Measurements from ENCODE around the gene SAXO1.
"Not testable (repeated sequence)": the region's sequence is repeated elsewhere in the genome, so short reads cannot be mapped to it uniquely, and the experiment has no call there.

SAXO1 gene, protein sequence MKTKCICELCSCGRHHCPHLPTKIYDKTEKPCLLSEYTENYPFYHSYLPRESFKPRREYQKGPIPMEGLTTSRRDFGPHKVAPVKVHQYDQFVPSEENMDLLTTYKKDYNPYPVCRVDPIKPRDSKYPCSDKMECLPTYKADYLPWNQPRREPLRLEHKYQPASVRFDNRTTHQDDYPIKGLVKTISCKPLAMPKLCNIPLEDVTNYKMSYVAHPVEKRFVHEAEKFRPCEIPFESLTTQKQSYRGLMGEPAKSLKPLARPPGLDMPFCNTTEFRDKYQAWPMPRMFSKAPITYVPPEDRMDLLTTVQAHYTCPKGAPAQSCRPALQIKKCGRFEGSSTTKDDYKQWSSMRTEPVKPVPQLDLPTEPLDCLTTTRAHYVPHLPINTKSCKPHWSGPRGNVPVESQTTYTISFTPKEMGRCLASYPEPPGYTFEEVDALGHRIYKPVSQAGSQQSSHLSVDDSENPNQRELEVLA

DNA sequence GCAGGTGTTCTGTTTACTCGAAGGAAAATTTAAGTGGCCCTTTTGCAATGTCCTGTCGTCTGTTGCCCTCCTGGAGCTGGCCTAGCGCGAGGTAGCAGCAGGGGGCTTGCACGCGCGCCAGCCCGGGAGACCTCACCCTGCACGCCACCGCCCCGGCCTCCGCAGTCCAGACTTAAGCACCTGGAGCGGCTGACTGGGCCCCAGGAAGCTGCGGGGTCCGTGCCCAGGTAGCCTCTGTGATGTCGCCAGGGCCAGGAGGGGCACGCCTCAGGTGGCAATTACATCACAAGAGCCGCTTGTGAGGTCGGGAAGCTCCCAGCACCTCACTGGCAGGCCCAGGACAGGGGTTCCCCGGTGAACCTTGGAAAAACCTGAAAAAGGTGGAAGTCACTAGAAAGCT is at the start of gene SAXO1:
SAXO1 (minus strand) TSS at position 195 of the 400 bp plus-strand sequence. CDS start 301 bp downstream, outside the sequence.
- DNase-seq (ENCODE audit: low read depth in 1 of 2, low spot score in 1 of 2), result no peak

DNA sequence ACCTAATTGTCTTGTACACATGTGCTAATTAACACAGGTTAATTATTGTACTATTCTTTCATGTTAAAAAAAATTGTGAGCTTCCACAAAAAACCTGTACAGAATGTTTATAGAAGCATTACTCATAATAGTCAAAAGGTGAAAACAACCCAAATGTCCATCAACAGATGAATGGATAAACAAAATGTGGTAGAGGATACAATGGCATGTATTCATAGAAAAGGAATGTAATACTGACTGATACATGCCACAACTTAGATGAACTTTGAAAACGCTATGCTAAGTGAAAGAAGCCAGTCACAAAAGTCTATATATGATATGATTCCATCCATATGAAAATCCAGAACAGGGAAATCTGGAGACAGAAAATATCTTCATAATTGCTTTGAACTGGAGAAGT is 41.8 kb upstream of the SAXO1 start:
- no peak for DNase-seq (ENCODE audit: low read depth in 1 of 2, low spot score in 1 of 2)

DNA sequence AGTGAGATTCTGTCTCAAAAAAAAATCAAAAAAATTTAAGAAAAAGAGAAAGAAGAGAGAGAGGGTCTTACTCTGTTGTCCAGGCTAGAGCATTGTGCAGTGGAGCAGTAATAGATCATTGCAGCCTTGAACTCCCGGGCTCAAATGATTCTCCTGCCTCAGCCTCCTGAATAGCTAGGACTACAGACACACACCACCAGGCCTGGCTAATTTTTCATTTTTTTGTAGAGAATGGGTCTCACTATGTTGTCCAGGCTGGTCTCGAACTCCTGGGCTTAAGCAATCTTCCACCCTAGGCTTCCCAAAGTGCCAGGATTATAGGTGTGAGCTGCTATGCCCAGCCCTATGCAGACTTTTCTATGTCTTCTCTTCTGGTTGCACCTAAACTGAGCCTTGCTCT is 41.2 kb upstream of the SAXO1 start:
- no peak for DNase-seq (ENCODE audit: low read depth in 1 of 2, low spot score in 1 of 2)

DNA sequence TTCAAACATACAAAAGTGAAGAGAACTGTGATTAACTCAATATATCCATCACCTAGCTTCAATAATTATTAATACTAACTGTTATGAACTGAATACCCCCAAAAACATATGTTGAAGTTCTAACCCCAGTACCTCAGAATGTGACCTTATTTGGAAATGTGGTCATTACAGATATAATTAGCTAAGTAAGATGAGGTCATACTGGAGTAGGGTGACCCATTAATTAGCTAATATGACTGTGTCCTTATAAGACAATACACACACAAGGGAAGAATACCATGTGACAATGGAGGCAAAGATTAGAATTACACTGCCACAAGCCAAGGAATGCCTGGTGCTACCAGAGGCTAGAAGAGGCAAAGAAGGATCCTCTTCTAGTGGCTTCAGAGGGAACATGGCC is 24.0 kb upstream of the SAXO1 start:
- DNase-seq (ENCODE audit: low read depth in 1 of 2, low spot score in 1 of 2), result no peak

DNA sequence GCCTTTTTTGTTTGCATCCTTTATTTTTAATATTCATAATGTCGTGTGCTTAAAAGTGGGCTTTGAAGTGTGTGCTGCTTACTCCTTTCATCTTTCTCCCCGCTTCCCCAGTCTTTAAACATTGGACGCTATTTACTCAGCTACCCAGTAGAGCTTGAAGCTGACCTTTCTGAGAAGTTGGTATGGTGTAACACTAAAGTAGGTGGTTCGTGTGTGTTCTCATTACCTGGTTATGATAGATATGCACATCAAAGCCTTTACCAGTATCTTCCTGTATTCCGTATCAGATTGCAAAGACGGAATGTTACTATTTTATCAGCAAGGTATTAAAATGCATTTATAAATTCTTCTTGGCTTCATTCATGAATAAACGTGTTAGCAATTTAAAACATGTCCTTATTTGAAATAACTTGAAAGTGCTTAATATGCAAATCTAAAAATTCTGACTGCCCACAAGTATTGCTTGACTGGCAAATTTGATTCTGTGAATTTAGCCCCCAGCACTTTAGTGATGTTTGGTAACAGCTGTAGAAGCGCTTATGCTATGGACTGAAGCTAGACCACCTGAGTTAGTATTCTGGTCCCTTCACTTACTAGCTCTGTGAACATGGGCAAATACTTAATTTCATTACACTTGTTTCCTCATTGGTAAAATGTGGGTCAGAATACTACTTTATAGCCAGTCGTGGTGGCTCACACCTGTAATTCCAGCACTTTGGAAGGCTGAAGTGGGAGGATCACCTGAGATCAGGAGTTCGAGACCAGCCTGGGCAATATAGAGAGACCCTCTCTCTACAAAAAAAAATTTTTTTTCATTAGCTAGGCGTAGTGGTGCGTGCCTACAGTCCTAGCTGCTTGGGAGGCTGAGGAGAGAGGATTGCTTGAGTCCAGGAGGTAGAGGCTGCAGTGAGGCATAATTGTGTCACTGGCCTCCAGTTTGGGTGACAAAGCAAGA is 17.9 kb upstream of the SAXO1 start:
- DNase-seq (ENCODE audit: low read depth in 1 of 2, low spot score in 1 of 2), result no peak

DNA sequence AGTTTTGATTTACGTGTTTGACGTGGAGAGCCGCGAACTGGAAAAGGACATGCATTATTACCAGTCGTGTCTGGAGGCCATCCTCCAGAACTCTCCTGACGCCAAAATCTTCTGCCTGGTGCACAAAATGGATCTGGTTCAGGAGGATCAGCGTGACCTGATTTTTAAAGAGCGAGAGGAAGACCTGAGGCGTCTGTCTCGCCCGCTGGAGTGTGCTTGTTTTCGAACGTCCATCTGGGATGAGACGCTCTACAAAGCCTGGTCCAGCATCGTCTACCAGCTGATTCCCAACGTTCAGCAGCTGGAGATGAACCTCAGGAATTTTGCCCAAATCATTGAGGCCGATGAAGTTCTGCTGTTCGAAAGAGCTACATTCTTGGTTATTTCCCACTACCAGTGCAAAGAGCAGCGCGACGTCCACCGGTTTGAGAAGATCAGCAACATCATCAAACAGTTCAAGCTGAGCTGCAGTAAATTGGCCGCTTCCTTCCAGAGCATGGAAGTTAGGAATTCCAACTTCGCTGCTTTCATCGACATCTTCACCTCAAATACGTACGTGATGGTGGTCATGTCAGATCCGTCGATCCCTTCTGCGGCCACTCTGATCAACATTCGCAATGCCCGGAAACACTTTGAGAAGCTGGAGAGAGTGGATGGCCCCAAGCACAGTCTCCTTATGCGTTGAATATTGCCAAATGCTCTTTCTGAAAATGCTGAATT is 17.1 kb upstream of the SAXO1 start:
- DNase-seq (ENCODE audit: low read depth in 1 of 2, low spot score in 1 of 2), result no peak

DNA sequence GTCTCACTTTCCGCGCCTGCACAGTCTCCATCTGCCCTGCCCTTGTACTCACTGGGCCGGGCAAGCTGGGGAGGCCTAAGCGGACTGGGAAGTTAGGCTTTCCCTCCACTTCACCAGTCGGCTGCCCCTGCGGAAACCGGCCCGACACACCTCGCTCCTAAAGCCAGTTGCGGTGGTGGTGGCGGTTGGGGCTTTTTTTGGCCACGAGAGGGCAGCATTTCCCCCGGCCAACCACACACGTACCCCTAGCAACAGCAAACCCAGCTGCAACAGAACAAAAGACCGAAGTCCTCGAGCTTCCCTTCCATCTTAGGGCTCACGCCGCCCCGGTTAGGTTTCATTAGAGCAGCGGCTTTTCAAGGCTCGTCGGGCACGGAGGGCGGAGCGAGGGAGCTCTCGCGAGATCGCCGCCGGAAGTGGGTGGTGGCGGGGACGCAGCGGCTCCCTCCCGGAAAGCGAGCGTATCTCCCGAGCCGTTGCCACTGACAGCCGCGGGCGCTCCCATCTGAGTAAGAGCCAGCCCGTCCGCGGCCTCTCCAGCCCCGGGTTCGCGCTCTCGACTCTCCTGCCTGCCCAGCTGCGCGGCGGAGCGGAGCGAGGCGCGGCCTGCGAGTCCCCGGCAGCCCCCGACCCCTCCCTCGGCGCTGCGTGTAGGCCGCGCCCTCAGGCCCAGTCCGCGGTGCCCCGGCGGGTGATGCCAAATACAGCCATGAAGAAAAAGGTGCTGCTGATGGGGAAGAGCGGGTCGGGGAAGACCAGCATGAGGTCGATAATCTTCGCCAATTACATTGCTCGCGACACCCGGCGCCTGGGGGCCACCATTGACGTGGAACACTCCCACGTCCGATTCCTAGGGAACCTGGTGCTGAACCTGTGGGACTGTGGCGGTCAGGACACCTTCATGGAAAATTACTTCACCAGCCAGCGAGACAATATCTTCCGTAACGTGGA is 16.2 kb upstream of the SAXO1 start, which contains the start of gene RRAGA:
RRAGA (plus strand) TSS at position 462 of the 951 bp plus-strand sequence; CDS start at position 695, 233 bp downstream.
- peak; percentile 87 to 89 for DNase-seq (ENCODE audit: low read depth in 1 of 2, low spot score in 1 of 2)

DNA sequence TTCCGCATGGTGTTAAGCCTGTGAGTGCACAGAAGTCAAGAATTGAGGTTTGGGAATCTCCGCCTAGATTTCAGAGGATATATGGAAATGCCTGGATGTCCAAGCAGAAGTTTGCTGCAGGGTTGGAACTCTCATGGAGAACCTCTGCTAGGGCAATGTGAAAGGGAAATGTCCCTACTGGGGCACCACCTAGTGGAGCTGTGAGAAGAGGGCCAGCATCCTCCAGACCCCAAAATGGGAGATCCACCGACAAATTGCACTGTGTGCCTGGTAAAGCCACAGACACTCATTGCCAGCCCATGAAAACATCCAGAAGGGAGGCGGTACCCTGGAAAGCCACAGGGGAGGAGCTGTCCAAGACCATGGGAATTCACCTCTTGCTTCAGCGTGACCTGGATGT is 3.6 kb upstream of the SAXO1 start:
- DNase-seq (ENCODE audit: low read depth in 1 of 2, low spot score in 1 of 2), result no peak

DNA sequence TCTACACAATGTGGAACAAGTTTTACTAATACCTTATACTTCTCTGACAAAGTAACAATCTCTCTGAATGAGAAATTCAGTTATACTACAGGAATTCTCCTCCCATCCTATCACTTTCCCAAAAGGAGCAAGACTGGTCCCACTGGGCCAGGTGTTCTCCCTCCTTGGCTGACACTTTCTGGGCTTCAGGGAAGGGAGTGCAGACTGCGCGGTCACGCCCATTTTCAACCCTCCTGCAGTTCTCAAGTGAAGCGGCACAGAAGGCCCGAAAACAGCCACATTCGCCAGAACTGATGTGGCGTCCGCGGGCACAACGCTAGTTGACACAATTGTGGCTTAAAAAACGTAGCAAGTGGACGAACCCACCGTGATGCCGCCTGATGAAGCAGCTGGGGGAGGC is 603 bp downstream of the SAXO1 start:
- DNase-seq (ENCODE audit: low read depth in 1 of 2, low spot score in 1 of 2), result no peak

DNA sequence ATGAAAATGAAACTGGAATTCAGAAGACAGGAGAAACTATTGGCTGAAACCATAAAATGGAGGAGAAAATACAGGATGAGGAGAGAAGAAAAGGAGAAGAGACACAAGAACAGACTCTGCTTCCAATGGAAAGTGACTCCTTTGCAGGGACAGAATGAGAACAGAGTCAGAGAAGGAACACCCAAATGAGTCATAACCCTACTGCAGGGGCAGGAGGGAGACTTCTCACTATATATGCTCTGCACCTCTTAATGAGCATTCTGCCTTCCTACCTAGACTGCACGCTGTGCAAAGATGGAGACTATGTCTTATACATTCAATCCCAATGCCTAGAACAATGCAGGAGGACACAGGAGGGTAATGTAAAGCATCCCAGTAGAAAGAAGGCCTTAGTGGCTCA is 2.1 kb downstream of the SAXO1 start:
- DNase-seq (ENCODE audit: low read depth in 1 of 2, low spot score in 1 of 2), result no peak

DNA sequence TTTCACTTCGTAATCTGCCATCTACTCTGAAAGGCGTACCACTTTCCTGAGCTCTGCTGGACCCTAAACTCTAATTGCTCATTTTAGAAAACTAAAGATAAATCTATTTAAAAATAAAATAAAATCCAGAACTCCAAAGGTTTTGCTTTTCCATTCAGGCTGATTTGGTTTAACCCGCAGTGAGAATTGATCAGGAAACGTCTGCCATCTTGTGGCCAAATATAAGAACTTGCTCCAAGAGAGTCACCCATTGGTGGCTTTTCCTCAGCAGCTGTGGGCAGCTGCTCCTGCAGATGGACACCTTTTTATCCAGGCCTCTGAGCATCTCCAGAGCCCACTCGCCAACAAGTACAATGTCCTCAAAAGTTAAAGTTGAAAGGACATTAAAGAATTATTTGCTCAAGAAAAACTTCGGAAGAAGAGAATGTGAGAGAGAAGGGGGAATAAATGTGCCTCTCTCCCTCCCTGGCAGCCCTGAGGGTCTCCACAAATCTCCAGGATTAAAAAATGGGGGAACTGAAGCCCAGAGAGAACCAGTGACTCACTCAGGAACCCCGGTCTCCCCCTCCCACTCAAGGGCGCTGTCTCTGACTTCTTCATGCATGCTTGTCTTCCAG is 4.1 kb downstream of the SAXO1 start:
- no peak for DNase-seq (ENCODE audit: low read depth in 1 of 2, low spot score in 1 of 2)

DNA sequence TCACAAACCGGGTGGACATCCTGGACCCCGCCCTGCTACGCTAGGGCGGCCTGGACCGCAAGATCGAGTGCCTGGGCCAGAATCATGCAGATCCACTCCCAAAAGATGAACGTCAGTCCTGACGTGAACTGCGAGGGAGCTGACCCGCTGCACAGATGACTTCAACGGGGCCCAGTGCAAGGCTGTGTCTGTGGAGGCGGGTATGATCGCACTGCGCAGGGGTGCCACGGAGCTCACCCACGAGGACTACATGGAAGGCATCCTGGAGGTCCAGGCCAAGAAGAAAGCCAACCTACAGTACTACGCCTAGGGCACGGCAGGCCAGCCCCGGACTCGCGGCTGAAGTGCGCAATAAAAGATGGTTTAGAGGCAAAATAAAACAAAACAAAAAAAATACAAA is 5.2 kb downstream of the SAXO1 start:
- DNase-seq (ENCODE audit: low read depth in 1 of 2, low spot score in 1 of 2), result no peak

DNA sequence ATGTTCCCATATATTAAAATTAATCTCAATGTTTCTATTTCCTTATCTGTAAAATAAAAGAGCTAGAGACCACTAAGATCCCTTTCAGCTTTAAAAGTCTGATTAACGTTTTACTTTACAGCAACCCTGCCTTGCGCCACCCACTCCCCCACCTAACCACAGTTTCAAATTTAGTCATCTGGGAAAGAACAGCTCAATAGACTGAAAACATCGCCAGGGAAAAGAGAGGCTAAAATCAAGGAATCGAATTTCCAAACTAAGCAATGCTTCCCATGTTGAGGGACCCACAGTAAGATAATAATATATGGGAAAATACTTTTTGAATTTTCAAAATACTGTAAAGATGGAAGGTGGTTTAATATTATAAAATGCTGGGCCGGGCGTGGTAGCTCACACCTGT is 6.6 kb downstream of the SAXO1 start:
- no peak for DNase-seq (ENCODE audit: low read depth in 1 of 2, low spot score in 1 of 2)

DNA sequence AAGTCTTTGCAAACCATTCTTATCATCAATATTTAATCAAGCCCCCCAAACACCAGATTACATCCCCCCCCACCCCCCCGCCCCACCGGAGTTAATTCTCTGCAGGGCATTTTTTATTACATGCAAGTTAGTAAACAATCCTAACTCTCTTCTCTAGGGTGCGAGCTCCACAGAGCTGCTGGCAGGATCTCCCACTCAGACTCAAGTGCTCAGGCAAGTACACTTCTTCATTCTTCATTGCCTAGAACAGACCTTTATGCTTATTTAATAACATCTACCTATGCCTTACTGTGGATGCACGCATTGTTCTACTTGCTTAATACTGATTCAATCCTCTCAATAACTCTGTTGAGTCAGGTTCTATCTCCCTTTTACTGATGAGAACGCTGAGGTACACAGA is 9.9 kb downstream of the SAXO1 start:
- DNase-seq (ENCODE audit: low read depth in 1 of 2, low spot score in 1 of 2), result no peak

DNA sequence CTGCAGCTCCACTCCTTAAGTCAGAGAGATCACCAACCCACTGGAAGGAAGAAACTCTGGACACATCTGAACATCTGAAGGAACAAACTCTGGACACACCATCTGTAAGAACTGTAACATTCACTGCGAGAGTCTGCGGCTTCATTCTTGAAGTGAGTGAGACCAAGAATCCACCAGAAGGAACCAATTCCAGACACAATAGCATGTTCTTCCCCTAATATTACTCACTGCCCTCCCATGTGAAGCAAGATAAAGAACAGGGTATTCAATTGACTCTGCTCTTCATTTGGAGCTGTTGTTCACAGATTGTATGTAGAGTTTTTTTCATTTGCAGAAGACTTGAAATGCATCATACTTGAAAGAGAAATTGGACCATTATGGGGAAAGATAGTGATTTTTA is 10.8 kb downstream of the SAXO1 start:
- no peak for DNase-seq (ENCODE audit: low read depth in 1 of 2, low spot score in 1 of 2)

DNA sequence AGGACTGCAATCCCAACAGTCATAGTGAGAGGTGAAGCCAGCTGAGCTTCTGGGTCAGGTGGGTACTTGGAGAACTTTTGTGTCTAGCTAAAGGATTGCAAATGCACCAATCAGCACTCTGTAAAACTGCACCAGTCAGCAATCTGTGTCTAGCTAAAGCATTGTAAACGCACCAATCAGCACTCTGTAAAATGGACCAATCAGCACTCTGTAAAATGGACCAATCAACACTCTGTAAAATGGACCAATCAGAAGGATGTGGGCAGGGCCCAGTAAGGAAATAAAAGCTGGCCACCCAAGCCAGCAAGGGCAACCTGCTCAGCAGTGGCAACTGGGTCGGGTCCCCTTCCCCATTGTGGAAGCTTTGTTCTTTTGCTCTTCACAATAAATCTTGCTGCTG is 11.4 kb downstream of the SAXO1 start:
- not testable (repeated sequence) for DNase-seq (ENCODE audit: low read depth in 1 of 2, low spot score in 1 of 2)

DNA sequence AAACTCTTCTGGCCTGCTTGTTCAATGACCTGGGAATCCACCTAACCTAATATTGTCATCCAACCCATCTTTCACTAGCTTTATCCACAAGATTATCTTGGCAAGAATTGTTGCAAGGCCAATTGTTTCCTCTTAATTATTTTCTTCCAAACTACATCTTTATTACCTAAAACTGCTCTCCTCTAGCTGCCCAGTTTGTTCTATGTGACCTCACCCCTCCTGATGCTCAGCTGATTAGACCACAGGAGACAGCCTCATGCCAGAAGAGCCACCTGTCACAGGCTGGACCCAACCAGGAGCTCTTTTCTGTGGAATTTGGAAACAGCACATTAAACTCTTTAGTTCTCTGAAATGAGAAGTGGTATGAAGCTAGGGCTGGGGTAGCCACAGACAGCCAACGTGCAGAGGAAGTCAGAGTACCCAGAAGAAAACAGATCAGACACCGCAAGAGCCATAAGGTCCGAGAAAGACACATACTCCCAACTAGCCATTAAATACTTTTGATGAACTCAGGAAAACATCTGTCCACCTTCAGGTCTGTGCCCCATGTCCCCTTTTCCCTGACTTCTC is 12.0 kb downstream of the SAXO1 start:
- DNase-seq (ENCODE audit: low read depth in 1 of 2, low spot score in 1 of 2), result no peak

DNA sequence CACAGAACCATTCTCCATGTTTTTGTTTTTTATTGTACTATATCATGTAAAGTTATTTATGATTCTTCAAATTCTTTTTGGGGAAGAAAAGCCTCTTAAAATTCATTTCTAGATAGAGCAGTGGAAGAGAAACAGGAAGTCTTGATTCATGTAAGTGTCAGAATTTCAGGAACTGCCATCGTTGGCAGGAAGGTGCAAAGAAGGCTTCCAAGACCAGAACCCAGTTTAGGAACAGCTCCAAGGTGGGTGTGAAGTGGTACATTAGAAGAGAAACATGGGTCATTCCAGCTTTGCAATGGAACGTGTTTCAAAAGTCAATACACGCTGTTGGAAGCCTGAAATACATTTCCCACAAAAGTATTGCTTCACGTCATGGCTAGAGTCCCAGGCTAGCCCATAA is 14.8 kb downstream of the SAXO1 start:
- DNase-seq (ENCODE audit: low read depth in 1 of 2, low spot score in 1 of 2), result no peak

DNA sequence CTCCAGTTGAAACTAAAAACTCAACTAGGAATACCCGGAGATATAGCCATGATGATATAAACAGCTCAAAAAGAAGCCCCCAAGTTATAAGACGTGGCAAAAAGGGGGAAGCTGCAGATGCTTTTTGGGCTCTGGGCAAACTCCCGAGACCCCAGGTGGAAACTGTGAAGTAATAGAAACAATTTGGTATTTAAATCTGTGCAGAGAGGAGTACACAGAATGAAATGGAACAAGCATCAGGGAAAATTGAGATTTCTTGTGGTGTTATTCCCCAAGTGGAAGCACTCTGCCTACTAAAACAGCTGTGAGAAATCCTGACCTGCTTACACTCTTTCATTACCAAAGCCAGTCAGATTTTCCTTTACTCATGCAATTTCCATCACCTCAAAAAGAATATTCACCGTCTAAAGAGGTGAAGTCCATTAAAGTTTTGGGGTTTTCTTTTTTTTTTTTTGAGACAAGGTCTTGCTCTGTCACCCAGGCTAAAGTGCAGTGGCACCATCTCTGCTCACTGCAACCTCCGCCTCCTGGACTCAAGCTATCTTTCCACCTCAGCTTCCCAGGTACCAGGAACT is 23.5 kb downstream of the SAXO1 start:
- DNase-seq (ENCODE audit: low read depth in 1 of 2, low spot score in 1 of 2), result no peak

Data from stimulated activated CD4-positive, alpha-beta T cell treated with anti-CD3 and anti-CD28 coated beads, Interleukin-15, amount 100 ng/mL, for 1 hour (primary cell).